Ovary (tissue), 9 donors: ENCODE results near the gene IFITM10. TPM values are rescaled to one million over a fixed set of nuclear protein-coding genes. Genes with fewer than 3 reads are reported as not detected.

Experiments used
- DNase-seq, 5 donors: peaks; one replicate each; pipeline ENCODE4 v3.0.0-alpha.2; 2019 to 2020
- H3K27ac ChIP-seq, 2 donors: fragments of 200-600 bp; one replicate each; pipeline versions ENCODE4 v1.5.1 to v1.8.0; 2019 to 2022
- H3K27me3 ChIP-seq: fragments of 200-600 bp; one replicate; pipeline ENCODE4 v1.8.0; 2022
- H3K36me3 ChIP-seq: fragments of 200-600 bp; sonication (generic); one replicate; pipeline ENCODE4 v1.5.1; 2019
- H3K4me1 ChIP-seq: one replicate; pipeline ENCODE4 v1.8.1; 2013; ENCODE audit warnings: mild to moderate bottlenecking, moderate library complexity; ENCODE audit not compliant: insufficient read depth
- H3K4me3 ChIP-seq: fragments of 200-600 bp; sonication (generic); one replicate; pipeline ENCODE4 v1.5.1; 2017
- H3K9me3 ChIP-seq, 2 donors: fragments of 200-600 bp in 1 of 2; sonication (generic) in 1 of 2; one replicate each; pipeline versions ENCODE4 v1.5.1 to v1.8.1; 2013 to 2019; ENCODE audit warnings: mild to moderate bottlenecking in 1 of 2, moderate library complexity in 1 of 2
- EP300 ChIP-seq: sonication (generic); formaldehyde crosslinking; IDR thresholded peaks from one replicate; pipeline ENCODE4 v1.6.1; 2017; ENCODE audit warnings: antibody characterized with exemption
- POLR2A ChIP-seq: fragments of 450-650 bp; IDR thresholded peaks from one replicate; pipeline ENCODE4 v1.6.1; 2017; ENCODE audit warnings: antibody characterized with exemption, mild to moderate bottlenecking, moderate library complexity
- WGBS, 3 donors: extraction: QIAGEN DNeasy Blood & Tissue Kit in 1 of 3; methylation state at CpG; one replicate each; pipeline versions ENCODE4 v1.1.5 to v1.1.7; 2013 to 2017; 5-methylcytosine and 5-hydroxymethylcytosine counted together
- intact Hi-C, 4 donors: fragments of 100-400 bp; cut with DNase I; formaldehyde crosslinking; loops; one replicate each; pipeline versions ENCODE4 v1.11.0 to v1.15.1; 2022 to 2023
- polyA plus RNA-seq, 2 donors: library from polyadenylated mRNA; stranded (reverse); fragments of 200-250 nt in 1 of 2; fragments of 350-450 nt in 1 of 2; fragmentation: Illumina TruSeq in 1 of 2; extraction: RNeasy Lipid Tissue Mini Kit (QIAGEN cat#74804) in 1 of 2; gene quantifications; one replicate each; pipeline ENCODE4 v1.2.3, GENCODE V29; 2013 to 2014
- total RNA-seq, 7 donors: library from RNA; depleted of rRNA in 2 of 7; stranded (reverse); fragments of >200 nt in 2 of 7; fragmentation: NEBNext Ultra II Directional in 3 of 7; extraction: Animal tissue kit (Norgen Biotek cat#: 25700) in 3 of 7; gene quantifications; one replicate each; pipeline versions ENCODE4 v1.1.0 to v1.2.4, GENCODE V29; 2016 to 2023
- TF ChIP-seq, protein P1 (sequence below), 3 donors: fragments of 450-650 bp in 2 of 3; fragments of 200-600 bp in 1 of 3; IDR thresholded peaks; one replicate each; pipeline versions ENCODE4 v1.5.1 to v1.8.0; 2016 to 2022; ENCODE audit warnings: antibody characterized with exemption in 3 of 3, mild to moderate bottlenecking in 1 of 3
- donor health status: DM: no; HTN: no; CAD: no; lungs with moderate emphysema.
- donor health status: DM: no; HTN: no; CAD: no.
- donor health status: Bipolar disorder and iron deficiency.
- donor health status: DM: yes; HTN: yes; CAD: no.
- donor health status: DM: no; HTN: no; CAD: no.
- donor health status: DM: yes; HTN: yes; CAD: no.

The IFITM10 gene
- total and polyA plus RNA-seq, 9 donors = 0.15 to 3.6 (median 0.97) TPM

DNA sequence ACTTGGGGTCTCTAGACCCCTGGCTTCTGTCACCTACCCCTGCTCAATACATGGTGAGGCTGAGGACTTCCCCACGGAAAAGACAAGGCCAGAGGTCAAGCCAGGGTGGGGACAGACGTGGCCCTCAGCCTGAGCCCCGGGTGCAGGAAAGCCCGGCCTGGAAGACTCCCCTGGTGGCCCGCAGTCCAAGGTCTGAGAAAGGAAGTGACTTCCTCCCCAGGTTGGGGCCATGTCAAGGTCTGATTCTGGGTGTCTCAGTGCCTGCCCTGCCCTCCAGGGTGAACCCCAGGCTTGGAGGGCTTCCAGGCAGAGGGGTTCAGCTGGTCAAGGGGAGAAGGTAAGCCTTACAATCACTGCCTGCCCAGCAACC lies 9.4 kb upstream of the IFITM10 start:
- 71 to 83% (median 72%) methylated on average over 4 to 5 of the region's 5 CpGs for WGBS, 3 donors
- H3K36me3 ChIP-seq = no peaks in the 10 kb centered on the region
- TF ChIP-seq POLR2A = no peak
- TF ChIP-seq EP300 = no peak
- H3K4me3 ChIP-seq = no peak overlapping the region
- DNase-seq = no peak
- intact Hi-C loops = loop anchor here in 1 of 4 donors (2.0 kb wide), 1 partner anchor 15 kb away; no protein-coding TSS in a partner anchor
- no peaks in the 10 kb centered on the region for H3K27me3 ChIP-seq
- no peak overlapping the region for H3K27ac ChIP-seq
- peaks cover 19% of the 10 kb centered on the region for H3K4me1 ChIP-seq
- H3K9me3 ChIP-seq = no peaks in the 10 kb centered on the region

DNA sequence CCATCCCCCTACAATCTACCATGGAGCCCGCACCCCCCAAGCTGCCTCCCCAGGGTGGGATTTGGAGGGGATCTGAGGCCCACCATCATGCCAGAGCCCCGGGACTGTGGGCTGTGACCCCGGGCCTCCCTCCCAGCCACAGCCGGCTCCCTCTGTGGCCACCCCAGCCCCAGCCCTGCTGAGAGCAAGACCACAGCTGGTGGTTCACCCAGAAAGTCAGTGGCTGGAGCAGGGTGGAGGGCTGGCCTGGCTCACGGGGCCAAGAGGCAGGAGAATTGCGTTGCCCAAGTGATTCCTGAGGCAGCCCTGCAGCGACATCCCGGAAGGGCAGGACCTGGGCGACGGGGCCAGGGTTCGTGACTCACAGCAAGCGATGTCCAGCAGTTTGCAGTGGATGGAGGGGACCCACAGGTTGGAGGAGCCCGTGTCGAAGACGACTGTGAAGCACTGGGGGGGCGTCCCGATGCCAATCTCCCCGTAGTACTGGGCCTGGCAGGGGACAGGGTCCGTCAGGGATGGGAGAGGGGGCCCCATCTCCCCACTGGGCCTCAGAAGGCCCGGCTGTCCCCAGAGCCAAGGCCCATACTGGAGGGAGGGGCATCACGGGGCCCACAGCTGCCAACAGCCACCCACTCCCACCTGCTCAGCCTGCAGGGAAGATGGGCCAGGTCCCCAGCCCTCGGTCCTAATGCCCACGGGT lies 8.9 kb upstream of the IFITM10 start:
- peak in 1 of 5 donors; percentile 19 for DNase-seq
- 87 to 91% (median 88%) methylated on average over 22 to 23 of the region's 23 CpGs for WGBS, 3 donors
- H3K27ac ChIP-seq = no peak overlapping the region
- TF ChIP-seq, protein P1, sequence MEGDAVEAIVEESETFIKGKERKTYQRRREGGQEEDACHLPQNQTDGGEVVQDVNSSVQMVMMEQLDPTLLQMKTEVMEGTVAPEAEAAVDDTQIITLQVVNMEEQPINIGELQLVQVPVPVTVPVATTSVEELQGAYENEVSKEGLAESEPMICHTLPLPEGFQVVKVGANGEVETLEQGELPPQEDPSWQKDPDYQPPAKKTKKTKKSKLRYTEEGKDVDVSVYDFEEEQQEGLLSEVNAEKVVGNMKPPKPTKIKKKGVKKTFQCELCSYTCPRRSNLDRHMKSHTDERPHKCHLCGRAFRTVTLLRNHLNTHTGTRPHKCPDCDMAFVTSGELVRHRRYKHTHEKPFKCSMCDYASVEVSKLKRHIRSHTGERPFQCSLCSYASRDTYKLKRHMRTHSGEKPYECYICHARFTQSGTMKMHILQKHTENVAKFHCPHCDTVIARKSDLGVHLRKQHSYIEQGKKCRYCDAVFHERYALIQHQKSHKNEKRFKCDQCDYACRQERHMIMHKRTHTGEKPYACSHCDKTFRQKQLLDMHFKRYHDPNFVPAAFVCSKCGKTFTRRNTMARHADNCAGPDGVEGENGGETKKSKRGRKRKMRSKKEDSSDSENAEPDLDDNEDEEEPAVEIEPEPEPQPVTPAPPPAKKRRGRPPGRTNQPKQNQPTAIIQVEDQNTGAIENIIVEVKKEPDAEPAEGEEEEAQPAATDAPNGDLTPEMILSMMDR (IDR thresholded peaks at IDR 0.05) = no peak
- TF ChIP-seq EP300 (no peak), POLR2A (no peak)
- no peaks in the 10 kb centered on the region for H3K9me3 ChIP-seq
- no peak overlapping the region for H3K4me3 ChIP-seq
- intact Hi-C loops = loop anchor here in 1 of 4 donors (2.0 kb wide), 1 partner anchor 16 kb away; no protein-coding TSS in a partner anchor
- no peaks in the 10 kb centered on the region for H3K36me3 ChIP-seq
- H3K4me1 ChIP-seq = peaks cover 19% of the 10 kb centered on the region
- H3K27me3 ChIP-seq = no peaks in the 10 kb centered on the region

DNA sequence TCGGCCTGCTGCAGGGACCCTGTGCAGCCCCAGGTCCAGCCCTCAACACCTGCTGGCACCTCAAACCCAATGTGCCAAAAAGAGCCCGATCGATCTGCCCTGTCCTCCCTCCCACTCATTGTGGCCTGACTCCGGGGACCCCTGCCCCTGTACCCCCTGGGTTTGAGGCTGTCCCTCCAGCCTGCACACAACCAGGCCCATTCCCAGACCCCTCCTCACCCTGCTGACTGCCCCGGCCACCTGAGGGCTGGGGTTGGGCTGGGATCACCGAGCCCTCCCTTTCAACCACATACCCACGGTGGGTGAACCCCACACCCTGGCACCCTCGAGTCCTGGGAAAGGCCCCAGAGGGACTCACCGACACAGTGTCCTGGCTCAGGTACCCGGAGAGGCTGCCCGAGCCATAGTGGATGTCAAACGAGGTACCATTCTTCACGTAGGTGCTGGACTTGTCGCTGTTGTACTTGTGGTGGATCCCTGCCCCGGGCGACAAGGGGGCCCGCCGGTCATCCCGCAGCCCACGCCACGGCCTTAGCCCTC lies 8.3 kb upstream of the IFITM10 start:
- H3K4me1 ChIP-seq = peaks cover 19% of the 10 kb centered on the region
- DNase-seq = no peak
- H3K27ac ChIP-seq = no peak overlapping the region

DNA sequence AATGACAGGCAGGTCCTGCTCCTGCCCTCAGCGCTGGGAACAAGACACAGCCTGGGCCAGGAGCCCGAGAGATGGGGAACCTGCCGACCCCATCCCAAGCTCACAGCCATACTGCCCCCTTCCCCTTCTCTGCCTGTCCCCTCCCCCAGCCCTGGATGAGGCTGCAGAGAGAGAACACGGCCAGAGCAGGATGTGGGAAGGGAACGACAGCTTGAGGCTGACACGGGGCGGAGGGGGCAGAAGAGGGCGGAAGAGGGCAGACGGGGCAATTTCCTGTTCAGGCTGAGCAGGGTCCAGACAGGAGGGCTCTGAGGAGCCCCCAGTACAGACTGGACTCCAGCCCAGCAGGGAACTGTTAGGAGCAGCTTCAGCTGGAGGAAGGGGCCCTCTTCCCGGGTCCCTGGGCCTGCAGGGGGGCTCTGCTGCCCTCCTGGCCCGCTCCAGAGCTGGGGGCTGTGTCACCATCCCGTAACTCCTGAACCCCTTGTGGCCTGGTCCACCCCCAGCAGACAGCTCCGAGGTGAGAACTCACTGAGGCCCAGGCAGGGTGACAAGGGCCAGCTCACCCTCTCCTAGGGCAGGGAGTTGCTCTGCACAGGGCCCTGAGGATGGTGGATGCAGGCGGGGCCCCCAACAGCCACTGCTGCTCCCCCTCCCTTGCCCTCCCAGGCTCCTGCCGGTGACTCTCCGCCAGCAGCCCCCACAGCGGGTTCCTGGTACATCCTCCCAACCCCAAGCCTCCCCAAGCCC lies 7.6 kb upstream of the IFITM10 start:
- Histone ChIP-seq H3K4me1 (peaks cover 18% of the 10 kb centered on the region), H3K27me3 (no peaks in the 10 kb centered on the region), H3K27ac (no peak overlapping the region), H3K9me3 (no peaks in the 10 kb centered on the region), H3K4me3 (no peak overlapping the region), H3K36me3 (no peaks in the 10 kb centered on the region)
- 71 to 78% (median 73%) methylated on average over 16 to 17 of the region's 17 CpGs for WGBS, 3 donors
- TF ChIP-seq POLR2A (no peak), EP300 (no peak)
- TF ChIP-seq, protein P1 (IDR thresholded peaks at IDR 0.05) = no peak
- intact Hi-C loops = loop anchor here in 1 of 4 donors (2.0 kb wide), 1 partner anchor 17 kb away; no protein-coding TSS in a partner anchor
- no peak for DNase-seq

More for the DNA sequence above, 8.3 kb upstream of the IFITM10 start:
- intact Hi-C loops = loop anchor here in 1 of 4 donors (2.0 kb wide), 1 partner anchor 16 kb away; no protein-coding TSS in a partner anchor
- Histone ChIP-seq H3K27me3 (no peaks in the 10 kb centered on the region), H3K9me3 (no peaks in the 10 kb centered on the region), H3K4me3 (no peak overlapping the region), H3K36me3 (no peaks in the 10 kb centered on the region)
- TF ChIP-seq EP300 (no peak), POLR2A (no peak)
- TF ChIP-seq, protein P1 (IDR thresholded peaks at IDR 0.05) = no peak
- 86 to 87% (median 86%) methylated on average over 18 to 21 of the region's 21 CpGs for WGBS, 3 donors
